ENCODE results near the gene RGMB.
A peak's percentile ranks its signal among the peaks of the same experiment; 100 is the strongest.

Gene RGMB

GRCh38 chr5:98774192-98775033 is 950 bp downstream of the RGMB start (continued):
- TF ChIP-seq ATF2 (tag by site-specific recombination; IDR thresholded peaks at IDR 0.05; ENCODE audit: low read depth) (no peak), ZNF513 (tag by site-specific recombination; IDR thresholded peaks at IDR 0.05) (no peak), ZNF169 (tag by site-specific recombination; IDR thresholded peaks at IDR 0.05) (no peak), ZNF518A (tag by site-specific recombination; conservative IDR thresholded peaks at IDR 0.05; ENCODE audit: low read depth) (no peak), ZNF501 (tag by site-specific recombination; IDR thresholded peaks at IDR 0.05) (peak; percentile 60; the same call in 1 of the 2 replicates), ZNF488 (tag by site-specific recombination; IDR thresholded peaks at IDR 0.05) (no peak), TCF7L2 (IDR thresholded peaks at IDR 0.05; ENCODE audit: borderline replicate concordance, low read depth, low read length) (peak; percentile 73; the same call in 1 of the 2 replicates), KLF10 (tag by site-specific recombination; IDR thresholded peaks at IDR 0.05) (peak; percentile 79; the same call in 1 of the 2 replicates), SP3 (tag by site-specific recombination; IDR thresholded peaks at IDR 0.05) (no peak), ZBTB6 (tag by site-specific recombination; IDR thresholded peaks at IDR 0.05) (no peak), ZNF548 (tag by site-specific recombination; IDR thresholded peaks at IDR 0.05) (no peak), ZNF654 (tag by site-specific recombination; IDR thresholded peaks at IDR 0.05; ENCODE audit: low read depth) (no peak), ZNF624 (tag by site-specific recombination; IDR thresholded peaks at IDR 0.05) (no peak), ZFP37 (tag by site-specific recombination; IDR thresholded peaks at IDR 0.05) (no peak), REPIN1 (tag by site-specific recombination; IDR thresholded peaks at IDR 0.05; ENCODE audit: low read depth) (no peak), ZNF146 (tag by site-specific recombination; IDR thresholded peaks at IDR 0.05) (no peak), OSR2 (tag by site-specific recombination; IDR thresholded peaks at IDR 0.05) (peak; percentile 71; the same call in 1 of the 2 replicates), GFI1B (tag by site-specific recombination; IDR thresholded peaks at IDR 0.05) (no peak), FEZF1 (tag by site-specific recombination; IDR thresholded peaks at IDR 0.05) (peak; percentile 76), ZNF426 (tag by site-specific recombination; IDR thresholded peaks at IDR 0.05) (no peak), ZNF302 (tag by site-specific recombination; IDR thresholded peaks at IDR 0.05; ENCODE audit: low read depth) (no peak), ZNF777 (tag by site-specific recombination; IDR thresholded peaks at IDR 0.05; ENCODE audit: borderline replicate concordance) (no peak), ZNF785 (tag by site-specific recombination; IDR thresholded peaks at IDR 0.05) (no peak), PRDM1 (tag by site-specific recombination; IDR thresholded peaks at IDR 0.05) (no peak), ZNF211 (tag by site-specific recombination; IDR thresholded peaks at IDR 0.05; ENCODE audit: low read depth) (no peak), SETDB1 (IDR thresholded peaks at IDR 0.05; ENCODE audit: insufficient read length, low read length) (no peak), ZNF16 (tag by site-specific recombination; IDR thresholded peaks at IDR 0.05; ENCODE audit: low read depth) (no peak), ZNF394 (tag by site-specific recombination; IDR thresholded peaks at IDR 0.05; ENCODE audit: borderline replicate concordance) (peak; percentile 73), ZNF692 (tag by site-specific recombination; IDR thresholded peaks at IDR 0.05) (0 out of 2 replicates have a peak, but pooled peaks have one; percentile 36)

All from HEK293 (cell line).